Endothelial cell of hepatic sinusoid (primary cell): ENCODE measurements around the gene TRIM38.
"Not testable (repeated sequence)": the region's sequence is repeated elsewhere in the genome, so short reads cannot be mapped to it uniquely, and the experiment has no call there.

ENCODE experiments used
- in situ Hi-C: cut with HindIII; loops from 2 replicates; pipeline ENCODE4 v1.10.0; 2017; ENCODE audit warnings: low sequenced_read_pairs

TRIM38 gene

DNA sequence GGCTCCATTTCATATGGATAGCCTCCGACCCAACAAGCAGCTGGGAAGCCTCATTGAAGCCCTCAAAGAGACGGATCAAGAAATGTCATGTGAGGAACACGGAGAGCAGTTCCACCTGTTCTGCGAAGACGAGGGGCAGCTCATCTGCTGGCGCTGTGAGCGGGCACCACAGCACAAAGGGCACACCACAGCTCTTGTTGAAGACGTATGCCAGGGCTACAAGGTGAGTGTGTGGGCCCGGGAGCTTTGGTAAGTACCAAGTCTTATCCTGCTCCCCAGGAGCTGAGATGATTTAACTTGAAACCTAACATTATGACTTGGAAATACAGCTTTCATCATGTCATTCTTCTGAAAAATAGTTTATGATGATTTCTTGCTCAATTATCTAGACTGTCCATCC lies 4.1 kb downstream of the TRIM38 start:
- in situ Hi-C loops, result no loop called here

DNA sequence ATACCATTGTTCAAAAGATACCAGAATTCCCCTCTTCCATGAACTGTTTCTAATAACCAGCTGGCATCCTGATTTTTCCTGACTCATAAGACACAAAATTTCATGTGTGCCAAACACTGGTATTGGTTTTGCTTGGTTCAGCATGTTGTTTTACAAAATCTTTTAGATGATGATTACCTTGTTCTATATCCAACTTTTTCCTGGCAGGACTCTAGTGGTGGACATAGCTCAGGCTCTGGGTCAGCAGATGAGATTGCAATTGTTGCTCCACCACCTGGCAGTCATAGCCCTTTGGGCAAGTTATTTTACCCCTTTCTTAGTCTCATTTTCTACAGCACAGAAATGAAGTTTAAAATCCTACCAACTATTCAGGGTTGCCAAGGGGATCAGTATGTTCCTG lies 6.2 kb downstream of the TRIM38 start:
- in situ Hi-C loops, result no loop called here

DNA sequence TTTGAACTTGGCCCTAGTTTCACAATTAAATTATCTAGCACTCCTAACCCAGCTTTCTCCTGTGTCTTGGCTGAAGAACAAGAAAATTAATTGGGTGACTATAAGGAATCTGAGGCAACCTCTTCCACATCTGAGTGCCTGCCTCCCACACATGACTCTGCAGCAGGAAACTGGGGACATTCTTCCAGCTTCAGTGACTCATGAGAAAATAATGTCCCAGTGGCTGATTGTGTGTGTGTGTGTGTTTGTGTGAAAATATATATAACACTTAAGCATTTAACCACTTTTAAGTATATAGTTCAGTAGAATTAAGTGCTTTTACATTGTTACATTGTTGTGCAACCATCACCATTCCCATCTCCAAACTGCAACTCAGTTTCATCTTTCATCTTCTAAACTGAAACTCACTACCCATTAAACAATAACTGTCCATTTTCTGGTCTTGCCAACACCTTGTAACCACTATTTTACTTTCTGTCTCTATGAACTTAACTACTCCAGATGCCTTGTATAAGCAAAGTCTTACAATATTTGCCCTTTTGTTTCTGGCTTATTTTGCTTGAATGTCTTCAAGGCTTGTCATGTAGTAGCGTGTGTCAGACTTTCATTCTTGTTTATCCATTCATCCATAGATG lies 8.7 kb downstream of the TRIM38 start:
- in situ Hi-C loops, result loop anchor here (5.0 kb wide), 1 partner anchor 36 kb away; no protein-coding TSS in a partner anchor

DNA sequence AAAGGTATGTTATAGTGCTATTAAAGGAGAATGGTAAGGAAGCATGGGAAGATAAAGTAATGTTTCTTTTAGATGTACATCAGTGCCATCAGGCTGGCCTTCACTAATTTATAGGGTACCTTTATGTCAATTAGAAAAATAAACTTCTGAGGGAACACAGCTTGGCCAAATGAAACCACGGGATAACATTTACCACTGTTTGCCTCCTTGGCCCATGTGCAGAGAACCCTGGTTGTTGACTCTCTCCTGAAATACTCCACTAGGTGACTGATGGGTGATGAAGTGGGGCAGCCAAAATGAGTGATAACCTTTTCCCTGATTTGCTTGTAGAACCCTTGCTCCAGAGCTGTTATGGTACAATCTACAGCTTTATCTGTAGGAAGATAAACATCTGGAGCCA lies 9.5 kb downstream of the TRIM38 start:
- in situ Hi-C loops, result loop anchor here (5.0 kb wide), 1 partner anchor 35 kb away; no protein-coding TSS in a partner anchor

DNA sequence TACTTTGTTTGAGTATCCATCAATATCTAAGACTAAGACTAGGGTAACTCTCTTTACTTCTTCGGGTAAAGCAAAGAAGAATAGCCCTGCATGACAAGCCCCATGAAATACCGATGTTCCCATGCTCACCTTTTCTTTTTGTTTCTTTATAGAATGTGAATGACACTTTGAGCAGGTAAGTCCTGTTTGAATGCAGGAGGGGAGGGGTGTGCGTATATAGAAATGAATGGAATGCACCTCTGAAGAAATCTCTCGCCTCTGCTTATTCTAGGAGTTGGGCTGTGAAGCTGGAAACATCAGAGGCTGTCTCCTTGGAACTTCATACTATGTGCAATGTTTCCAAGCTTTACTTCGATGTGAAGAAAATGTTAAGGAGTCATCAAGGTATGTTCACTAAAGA lies 10.3 kb downstream of the TRIM38 start:
- in situ Hi-C loops, result loop anchor here (5.0 kb wide), 1 partner anchor 34 kb away; no protein-coding TSS in a partner anchor

DNA sequence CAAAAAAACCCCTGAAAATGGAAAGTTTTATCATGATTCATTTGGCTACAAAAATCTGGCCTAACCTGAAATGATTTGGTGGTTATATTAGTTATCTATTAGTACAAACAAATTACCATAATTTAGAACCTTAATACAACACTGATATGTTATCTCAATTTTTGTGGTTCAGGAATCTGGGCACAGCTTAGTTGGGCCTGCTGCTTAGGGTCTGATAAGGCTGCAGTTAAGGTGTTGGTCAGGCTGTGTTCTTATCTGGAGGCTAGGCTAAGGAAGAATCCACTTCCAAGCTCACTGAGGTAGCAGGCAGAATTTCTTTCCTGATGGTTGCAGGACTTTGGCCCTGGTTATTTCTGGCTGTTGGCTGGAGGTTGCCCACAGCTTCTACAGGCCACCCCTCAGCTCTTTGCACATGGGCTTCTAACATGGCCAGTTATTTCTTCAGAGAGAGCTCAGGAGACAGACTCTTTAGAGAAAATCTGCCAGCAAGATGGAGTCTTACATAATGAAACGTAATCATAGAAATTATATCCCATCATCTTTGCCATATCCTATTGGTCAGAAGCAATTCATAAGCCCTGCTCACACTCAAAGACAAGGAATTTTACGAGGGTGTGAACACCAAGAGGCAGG lies 11.4 kb downstream of the TRIM38 start:
- in situ Hi-C loops, result loop anchor here (5.0 kb wide), 1 partner anchor 33 kb away; no protein-coding TSS in a partner anchor

DNA sequence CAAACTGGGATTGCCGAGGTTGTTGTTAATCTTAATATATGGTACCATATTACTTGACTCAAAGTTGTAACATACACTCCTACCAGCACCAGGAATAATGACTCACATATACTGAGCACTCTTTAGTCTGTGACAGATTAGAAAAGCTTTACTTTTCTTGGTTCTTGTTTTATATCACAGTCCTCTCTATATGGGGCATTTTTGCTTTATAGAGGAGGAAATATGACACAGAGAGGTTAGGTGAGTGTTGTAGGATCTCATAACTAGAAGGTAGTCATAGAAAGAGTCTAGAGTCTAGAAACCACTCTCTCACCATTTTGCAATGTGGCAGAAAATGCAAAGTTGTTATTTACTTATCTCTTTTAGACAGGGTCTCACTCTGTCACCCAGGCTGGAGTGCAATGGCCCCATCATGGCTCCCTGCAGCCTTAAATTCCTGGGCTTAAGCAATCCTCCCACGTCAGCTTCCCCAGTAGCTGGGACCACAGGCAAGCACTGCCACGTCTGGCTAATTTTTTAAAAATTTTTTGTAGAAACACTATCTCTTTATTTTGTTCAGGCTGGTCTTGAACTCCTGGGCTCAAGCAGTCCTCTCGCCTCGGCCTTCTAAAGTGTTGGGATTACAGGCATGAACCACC lies 13.4 kb downstream of the TRIM38 start:
- in situ Hi-C loops, result no loop called here

DNA sequence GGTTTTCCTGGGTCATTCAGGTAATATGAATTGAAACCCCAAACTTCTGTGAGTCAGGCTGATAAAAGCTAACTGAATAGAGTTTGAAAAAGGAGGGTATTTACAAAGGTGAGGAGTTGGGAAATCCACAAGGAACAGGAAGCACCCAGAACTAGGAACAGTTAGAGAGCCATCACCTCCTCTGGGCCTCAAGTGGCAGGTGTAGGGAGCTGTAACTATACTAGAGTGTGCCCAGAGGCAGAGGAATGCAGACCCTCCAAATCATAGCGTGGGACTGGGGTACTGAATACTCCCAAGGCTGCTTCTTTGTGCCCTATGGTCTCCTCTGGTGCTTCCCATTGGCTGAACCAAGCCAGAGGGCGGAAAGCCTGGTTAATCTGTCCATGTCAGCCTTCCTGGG lies 18.3 kb downstream of the TRIM38 start:
- in situ Hi-C loops, result no loop called here

DNA sequence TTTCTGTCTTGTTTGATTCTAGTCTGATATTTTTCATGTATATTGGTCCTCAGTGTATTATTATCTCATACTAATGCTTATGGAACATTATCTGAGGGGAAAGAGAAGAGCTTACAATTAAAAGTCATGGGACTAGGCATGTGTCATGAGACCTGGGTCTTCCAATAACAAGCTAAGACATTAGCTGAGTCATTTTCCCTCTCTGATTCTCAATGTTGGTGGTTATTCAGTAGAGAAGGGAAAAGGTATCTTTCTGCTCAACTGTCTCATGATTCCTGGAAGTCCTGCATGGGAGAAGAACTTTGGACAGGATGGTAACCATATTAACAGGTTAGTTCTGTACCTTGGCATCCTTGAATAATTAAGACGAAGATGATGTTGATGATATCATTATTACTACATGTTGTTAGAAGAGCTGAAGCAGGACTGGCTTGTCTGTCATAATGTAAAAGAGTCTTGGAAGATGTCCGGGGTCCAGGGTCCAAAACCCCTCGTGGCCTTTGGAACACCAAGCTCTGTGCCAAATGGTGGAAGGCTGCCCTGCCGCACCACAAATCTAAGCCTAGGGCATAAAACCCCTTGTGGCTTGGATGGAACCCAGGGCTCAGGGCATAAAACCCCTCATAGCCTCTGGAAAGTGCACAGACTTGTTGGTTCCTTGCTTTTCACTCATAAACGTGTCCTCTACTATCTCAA lies 19.1 kb downstream of the TRIM38 start:
- in situ Hi-C loops, result no loop called here

DNA sequence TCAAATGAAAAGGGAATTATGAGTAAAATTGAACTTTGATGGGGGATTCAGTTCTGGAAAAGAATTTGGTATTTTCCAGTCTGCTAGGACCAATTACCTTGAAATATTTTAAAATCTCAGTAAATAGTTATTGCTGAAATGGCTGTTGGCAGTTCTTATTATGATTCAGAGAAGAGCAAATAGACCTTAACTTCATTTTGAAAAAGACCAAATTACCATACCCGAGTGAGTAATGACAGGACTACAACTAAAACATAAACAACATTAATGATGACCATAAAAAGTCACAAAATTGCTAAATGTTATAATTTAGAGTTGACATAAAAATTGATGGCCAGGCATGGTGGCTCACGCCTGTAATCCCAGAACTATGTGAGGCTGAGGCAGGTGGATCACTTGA lies 21.7 kb downstream of the TRIM38 start:
- in situ Hi-C loops, result no loop called here

DNA sequence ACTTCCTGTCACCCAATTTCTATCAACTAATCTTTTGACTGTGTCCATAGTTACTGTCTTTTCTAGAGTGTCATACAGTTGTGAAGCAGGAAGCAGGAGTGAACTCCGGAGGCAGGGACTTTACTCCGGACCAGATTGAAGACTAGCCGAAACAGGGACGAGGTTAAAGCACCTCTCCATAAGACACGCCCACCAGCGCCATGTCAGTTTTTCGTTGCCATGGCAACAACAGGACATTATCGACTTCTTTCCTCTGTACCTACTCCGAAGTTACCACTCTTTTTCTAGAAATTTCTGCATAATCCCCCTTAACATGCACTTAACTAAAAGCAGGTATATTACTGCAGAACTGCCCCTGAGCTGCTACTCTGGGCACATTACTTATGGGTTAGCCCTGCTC lies 25.2 kb downstream of the TRIM38 start:
- in situ Hi-C loops, result no loop called here

DNA sequence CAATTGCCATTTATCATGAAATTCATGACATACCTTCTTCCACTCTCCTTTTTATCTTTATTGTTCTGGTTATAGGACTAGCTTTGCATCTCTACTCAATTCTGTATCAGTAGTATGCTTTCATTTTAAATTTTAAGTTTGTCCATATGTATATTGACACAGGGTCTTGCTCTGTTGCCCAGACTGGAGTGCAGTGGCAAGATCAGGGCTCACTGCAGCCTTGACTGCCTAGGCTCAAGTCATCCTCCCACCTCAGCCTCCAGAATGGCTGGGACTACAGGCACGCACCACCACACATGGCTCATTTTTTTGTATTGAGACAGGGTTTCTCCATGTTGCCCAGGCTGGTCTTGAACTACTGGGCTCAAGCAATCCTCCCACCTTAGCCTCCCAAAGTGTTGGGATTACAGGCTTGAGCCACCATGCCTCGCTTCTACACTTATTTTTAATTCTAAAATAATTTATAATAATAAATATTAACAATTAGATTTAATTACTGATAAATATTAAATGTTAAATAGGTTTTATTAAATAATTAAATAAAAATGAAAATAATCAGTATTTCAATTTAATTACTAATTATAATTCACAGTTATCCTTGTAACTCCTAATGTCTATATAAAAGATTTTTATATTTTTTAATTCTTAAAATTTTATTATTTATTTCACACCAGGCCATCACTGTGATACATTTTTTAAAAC lies 27.7 kb downstream of the TRIM38 start:
- in situ Hi-C loops, result no loop called here

DNA sequence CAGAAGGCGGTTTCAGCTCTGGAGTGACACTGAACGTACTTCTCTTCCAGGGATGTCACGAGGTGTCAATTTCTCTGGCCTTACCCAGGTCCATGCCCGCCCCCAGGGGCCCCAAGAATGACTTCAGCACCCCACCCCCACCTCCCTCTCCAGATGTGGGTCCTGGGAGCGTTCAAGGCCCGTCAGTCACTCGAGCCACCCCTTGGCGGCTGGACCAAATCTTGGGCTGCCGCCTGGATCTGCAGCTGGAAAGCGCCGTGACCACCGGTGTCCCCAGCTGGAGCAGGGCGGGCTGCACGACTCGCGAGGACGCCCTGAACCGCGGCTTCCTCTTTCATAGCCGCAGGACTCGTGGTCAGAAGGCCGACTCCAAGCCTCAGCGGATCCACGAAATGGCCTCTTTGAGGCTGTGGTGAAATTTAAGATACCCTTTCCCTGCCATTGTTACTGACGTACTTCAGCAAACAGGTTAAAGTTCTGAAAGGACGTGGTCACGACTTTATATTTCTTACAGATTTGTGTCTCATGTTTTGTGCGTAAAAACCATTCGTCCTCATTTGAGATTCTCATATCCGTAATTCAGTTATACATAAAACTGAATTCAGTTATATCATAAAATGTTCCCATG lies 29.3 kb downstream of the TRIM38 start:
- in situ Hi-C loops, result no loop called here

DNA sequence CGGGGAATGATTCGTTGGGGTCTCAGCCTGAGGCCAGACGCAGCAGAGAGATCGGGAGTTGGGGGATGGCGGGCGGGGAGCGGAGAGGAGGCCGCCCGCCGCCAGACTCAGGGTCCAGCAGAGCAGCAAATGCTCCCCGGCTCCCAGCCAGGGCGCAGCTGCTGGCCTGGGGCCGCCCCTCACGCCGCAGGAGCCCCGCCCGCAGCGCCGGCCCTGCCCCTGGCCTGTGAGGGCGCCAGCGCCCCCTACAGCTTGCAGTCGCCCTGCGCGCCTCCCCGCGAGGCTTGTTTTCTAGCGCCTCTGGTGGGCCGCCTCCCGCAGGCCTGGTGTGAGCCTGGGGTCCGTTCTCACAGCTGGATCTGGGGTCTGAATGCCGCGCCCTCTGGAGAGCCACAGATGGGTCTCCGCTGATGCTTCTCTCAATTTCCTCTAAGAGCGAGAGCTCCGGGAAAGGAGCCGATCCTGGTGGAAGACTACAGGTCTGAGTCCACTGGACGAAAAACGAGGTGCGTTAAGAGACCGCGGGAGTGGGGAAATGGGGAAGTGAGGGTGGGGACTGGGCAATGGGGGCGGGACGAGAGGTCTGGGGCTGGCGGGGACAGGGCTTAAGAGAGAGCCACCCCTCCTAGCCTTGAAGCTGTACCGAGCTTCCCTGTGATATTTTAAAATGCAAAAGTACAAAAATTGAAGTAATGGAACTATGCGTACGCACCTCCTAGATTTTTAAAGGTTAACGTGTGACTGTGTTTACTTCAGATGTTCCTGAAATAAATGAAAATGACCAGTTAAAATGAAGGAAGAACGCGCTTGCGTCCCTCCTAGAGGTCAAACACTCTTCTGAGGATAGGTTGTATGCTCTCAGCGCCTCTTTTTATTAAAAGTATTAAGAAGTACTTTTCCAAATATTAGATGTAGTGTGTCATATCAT lies 30.1 kb downstream of the TRIM38 start:
- in situ Hi-C loops, result no loop called here

DNA sequence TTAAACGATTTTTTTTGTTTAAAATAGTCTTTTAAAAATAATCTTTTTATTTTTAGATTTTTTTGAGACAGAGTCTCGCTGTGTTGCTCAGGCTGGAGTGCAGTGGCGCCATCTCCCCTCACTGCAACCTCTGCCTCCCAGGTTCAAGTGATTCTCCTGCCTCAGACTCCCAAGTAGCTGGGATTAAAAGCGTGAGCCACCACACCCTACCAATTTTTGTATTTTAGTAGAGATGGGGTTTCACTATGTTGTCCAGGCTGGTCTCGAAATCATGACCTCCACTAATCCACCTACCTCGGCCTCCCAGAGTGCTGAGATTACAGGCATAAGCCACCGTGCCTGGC lies 30.7 kb downstream of the TRIM38 start:
- in situ Hi-C loops, result not testable (repeated sequence)

DNA sequence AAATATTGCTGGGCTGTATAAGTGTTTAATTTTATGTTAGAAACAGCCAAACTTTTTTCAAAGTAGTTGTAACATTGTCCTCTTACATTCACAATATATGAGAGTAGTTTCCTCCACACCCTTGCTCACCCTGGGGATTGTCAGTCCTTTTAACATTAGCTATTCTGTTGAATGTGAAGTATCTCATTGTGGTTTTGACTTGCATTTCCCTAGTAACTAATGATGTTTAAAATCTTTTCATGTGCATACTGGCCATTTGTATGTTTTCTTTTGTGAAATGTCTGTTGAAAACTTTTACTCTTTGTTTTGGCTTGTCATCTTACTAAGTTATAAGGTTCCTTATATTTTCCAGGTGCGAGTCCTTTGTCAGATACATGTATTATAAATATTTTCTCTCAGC lies 32.9 kb downstream of the TRIM38 start:
- in situ Hi-C loops, result no loop called here

DNA sequence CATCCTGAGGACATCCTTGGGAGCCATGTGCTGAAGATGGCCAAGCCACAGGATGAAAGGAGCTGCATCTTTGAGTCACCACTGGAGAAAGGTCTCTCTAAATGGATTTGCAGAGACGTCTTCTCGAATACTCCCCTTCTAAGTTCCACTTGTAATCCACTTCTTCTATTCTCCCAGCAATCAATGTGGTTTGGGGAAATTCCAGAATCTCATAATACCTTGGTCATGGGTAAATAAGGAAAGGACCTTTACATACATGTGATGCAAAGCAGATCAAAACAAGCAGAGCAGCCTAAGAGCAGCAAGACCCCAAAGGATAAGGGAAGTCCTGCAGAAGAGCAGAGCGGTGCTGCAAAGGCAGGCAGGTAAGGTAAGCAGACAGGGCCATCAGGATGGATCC lies 35.3 kb downstream of the TRIM38 start:
- in situ Hi-C loops, result no loop called here

DNA sequence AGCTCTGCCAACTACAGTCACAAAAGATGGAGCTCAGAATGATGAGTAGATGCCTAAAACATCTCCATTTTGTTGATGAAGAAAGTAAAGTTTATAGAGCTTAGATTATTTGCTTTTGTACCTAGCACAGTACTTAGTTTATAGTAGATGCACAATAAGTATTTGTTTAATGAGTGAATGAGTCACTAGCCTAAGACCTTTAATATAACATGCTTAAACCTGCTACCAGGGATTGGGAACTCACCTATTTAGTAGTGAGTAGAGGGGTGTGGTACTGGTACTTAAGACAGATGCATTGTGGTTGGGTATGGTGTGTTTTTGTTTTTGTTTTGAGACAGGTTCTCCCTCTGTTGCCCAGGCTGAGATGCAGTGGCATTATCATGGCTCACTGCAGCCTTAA lies 35.8 kb downstream of the TRIM38 start:
- in situ Hi-C loops, result no loop called here

DNA sequence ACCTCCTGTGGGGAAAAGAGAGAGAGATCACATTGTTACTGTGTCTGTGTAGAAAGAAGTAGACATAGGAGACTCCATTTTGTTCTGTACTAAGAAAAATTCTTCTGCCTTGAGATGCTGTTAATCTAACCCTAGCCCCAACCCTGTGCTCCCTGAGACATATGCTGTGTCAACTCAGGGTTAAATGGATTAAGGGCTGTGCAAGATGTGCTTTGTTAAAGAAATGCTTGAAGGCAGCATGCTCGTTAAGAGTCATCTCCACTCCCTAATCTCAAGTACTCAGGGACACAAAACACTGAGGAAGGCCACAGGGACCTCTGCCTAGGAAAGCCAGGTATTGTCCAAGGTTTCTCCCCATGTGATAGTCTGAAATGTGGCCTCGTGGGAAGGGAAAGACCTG lies 36.6 kb downstream of the TRIM38 start:
- in situ Hi-C loops, result not testable (repeated sequence)
